NCI-H1694 (cell line): ENCODE measurements around the gene PTBP1.

Source experiments
- DNase-seq: peaks from one replicate; lab custom pipeline; 2025; lab: John Stamatoyannopoulos, UW

PTBP1 gene

DNA sequence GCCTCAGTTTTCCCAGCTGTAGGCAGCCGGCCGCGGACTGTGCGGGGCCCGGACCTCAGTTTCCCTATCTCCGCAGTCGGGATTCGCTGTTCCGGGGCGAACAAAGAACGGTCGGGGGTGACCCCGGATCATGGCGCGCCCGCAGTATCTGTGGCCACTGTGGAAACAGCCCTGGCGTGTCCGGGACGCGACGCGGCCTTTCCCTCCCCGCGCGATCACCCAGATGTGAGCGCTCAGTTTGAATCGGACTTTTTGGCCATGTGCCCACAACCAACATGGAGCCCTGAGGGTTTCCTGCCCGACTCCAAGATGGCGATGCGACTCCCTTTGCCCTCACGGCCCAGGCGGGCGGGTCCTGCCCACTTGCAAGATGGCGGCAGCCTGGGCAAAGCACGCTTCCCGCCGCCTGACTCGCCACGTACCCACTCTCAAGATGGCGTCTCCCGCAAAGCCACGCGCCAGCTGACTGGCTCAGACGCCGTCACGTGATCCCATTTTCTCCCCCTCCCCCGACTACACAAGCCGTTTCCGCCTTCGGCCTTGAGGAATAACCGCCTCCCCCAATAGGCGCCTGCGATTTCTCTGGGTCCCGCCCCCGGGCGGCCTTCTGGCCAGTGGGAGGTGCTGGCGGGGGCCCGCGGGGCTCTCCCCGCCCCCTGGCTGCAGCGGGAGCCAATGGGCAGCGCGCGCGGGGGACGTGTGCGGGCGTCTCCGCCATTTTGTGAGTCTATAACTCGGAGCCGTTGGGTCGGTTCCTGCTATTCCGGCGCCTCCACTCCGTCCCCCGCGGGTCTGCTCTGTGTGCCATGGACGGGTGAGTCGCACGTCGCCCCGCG, at the start of gene PTBP1:
TSS of gene PTBP1 (plus strand) at position 761 of the 836 bp plus-strand sequence. CDS start at position 807, 46 bp downstream.
- peak; percentile 97 for DNase-seq

DNA sequence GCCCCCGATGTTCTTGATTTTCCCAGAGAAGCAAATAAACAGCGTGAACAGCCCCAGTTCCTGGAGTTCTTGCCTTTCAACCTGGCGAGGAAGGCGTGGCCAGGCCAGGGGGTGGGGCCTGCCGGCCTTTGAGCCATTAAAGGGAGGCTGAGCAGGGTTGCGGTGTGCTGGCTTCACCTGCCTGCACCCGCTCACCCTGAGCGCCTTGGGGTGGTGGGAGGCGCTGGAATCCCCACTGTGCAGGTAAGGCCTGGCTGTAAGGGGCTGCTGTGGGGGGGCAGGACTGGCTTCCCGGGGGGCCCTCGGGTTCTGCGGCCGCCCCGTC, 49.0 kb upstream of the PTBP1 start:
- DNase-seq: no peak

DNA sequence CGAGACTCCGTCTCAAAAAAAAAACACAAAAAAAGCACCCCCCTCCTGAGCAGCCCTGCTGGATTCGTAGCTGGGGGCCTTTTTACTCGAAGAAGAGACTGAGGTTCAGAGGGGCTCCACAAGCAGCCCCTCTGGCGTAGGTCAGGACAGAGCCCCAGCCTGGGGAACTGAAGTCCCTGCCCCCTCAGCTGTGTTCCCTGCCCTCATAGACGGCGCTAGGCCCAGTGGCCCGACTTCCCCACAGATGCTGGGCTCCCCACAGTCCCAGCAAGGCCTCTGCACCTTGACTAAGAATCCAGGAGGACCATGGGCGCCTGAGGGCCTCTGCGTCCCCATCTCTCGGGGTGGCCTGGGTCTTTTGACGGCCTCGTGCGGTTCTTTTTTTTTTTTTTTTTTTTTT, 47.4 kb upstream of the PTBP1 start:
- DNase-seq: no peak

DNA sequence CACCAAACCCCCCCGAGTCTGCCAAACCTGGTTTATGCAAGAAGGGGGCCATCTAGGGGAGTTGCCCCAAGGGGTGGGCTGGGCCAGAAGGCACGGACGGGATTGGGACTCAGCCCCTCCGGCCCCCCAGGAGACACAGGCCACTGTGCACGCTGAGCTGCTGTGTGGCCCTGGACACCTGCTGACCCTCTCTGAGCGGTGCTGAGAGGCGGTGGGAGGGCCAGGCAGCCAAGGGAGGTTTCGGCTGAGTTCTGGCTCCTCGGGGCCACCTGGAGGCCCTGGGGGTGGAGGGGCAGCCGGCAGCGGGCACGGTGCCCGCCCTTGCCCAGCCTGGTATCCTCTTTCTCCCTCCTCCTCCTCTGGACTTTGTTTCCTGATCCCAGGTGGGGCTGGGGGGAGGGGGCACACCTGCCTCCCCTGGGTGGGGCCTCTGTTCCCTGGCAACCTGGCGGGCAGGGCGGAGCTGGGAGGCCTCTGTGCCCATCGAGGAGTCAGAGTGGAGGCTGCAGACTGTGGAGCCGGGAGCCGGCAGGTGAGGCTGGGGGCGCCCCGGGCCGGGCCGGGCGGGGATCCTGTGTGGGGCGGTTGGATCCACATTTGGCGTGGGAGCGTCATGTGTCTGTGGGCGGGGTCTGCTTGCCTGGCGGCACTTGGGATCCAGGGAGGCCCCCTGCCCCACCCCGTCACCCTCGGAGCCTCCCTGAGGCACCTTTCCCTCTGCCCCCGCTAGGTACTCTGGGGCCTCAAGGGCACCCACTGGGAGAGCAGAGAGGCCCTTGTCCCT, 46.4 kb upstream of the PTBP1 start, which contains the start of gene MISP:
TSS of gene MISP (plus strand) at position 473 of the 784 bp plus-strand sequence. CDS start 5,835 bp downstream, outside the sequence.
- DNase-seq: no peak

DNA sequence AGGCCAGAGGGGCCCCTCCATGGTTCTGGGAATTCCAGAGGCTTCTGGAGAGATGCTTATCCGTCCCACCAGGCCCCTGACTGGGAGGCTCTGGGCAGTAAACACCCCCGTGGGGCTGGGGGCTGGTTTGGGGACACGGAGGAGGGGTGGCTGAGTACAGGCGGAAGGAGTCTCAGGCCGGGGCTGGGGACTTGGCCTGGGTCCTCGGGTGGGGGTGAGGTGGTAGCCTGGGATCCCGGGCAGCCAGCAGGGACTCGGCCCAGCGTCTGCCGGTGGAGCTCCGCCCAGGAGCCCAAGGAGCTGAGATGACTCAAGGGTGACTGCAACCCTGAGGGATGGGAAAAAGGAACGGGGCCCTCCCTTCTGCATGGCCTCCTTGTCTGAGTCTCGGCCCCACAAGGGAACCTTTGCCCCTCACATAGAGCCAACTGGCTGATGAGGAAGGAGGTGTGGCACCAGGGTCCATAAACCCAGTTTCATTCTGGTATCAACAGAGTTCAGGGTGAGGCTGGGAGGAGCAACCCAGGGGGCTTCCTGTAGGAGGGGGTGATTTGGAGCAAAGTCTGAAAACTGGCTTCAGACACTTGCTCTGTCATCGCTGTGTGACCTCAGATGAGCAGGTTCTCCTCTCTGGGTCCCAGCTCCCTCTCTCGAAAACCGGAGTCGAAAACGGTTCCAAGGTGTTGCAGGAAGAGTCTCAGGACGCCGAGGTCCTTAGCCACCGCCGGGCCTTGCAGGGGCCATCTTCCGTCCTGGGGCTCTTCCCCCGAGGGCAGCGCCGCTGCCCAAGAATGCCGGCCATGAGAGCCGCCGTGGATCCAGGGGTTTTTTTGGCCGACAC, 45.5 kb upstream of the PTBP1 start:
- DNase-seq: no peak

DNA sequence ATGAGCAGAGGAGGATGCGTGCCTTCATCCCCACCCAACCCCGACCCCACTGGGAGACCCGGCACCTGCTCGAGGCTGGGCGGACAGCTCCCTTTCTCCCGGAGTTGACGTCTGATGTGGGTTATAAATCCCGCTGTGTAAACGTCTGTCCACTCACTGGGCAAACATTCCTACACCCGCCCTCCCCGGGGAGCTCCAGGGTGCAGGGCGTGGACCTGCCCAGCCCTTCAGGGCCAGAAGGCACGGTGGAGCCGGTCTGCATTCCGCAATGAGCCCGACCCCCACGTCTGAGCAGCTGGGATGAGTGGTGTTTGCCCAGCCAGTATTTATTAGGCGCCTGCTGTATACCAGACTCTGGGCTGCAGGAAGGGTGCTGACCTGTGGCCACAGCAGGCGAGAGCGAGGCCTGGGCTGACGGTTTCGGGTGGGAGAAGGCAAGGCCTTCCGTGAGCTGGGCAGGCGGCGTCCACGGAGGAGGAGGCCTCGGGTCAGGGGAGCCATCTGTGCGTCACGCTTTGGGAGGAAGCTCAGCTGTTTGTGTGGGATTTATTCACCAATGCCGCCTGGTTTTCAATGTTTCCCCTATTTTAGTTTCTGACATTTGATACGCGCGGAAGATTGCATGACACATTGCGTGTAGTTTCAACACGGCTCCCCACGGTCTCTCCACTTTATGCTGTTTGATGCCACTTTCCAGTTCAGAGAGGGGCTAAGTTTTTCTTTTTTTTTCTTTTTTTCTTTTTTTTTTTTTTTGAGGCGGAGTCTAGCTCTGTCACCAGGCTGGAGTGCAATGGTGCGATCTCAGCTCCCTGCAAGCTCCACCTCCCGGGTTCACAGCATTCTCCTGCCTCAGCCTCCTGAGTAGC, 44.4 kb upstream of the PTBP1 start:
- DNase-seq: no peak

DNA sequence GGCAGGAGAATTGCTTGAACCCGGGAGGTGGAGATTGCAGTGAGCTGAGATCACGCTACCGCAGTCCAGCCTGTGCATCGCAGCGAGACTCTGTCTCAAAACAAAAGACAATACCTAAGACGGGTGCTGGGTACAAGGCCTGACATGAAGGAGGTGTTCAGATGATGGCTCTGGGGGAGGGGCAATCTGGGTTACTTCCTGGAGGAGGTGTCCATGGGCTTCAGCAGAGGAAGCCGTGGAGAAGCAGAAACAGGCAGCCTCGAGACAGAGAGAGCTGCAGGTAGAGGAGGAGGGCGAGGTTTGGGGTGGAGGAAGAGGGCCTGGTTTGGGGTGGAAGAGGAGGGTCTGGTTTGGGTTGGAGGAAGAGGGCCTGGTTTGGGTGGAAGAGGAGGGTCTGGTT, 42.7 kb upstream of the PTBP1 start:
- DNase-seq: no peak

DNA sequence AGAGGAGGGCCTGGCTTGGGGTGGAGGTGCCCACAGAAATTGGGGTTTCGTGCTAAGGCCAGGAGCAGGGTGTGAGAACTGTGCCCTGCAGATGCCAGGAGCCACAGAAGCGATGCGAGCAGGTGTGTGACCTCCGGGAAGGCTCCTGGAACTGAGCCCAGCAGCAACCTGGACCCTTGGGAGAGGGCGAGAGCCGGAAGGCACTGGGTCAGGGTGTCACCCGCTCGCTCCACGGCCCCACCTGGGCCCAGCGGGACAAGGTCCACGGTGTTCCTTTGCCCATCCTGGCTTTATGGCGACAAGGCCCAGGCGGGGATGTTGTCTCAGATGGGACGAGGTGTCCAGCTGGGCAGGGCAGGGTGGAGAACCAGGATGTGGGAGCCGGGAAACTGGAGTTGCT, 42.2 kb upstream of the PTBP1 start:
- DNase-seq: no peak

DNA sequence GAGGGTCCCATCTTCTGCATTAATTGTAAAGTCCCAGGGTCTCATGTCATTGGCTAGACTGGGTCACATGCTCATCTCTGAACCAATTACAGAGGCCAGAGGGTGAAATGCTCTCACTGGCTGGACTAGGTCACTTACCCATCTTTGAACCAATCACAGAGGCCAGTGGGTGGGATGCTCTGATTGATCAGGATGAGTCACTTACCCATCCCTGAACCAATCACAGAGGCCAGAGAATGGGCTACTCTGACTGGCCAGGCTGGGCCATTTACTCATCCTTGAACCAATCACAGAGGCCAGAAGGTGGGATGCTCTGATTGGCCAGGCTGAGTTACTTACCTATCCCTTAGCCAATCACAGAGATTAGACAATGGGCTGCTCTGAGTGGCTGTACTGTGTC, 41.0 kb upstream of the PTBP1 start:
- DNase-seq: no peak

DNA sequence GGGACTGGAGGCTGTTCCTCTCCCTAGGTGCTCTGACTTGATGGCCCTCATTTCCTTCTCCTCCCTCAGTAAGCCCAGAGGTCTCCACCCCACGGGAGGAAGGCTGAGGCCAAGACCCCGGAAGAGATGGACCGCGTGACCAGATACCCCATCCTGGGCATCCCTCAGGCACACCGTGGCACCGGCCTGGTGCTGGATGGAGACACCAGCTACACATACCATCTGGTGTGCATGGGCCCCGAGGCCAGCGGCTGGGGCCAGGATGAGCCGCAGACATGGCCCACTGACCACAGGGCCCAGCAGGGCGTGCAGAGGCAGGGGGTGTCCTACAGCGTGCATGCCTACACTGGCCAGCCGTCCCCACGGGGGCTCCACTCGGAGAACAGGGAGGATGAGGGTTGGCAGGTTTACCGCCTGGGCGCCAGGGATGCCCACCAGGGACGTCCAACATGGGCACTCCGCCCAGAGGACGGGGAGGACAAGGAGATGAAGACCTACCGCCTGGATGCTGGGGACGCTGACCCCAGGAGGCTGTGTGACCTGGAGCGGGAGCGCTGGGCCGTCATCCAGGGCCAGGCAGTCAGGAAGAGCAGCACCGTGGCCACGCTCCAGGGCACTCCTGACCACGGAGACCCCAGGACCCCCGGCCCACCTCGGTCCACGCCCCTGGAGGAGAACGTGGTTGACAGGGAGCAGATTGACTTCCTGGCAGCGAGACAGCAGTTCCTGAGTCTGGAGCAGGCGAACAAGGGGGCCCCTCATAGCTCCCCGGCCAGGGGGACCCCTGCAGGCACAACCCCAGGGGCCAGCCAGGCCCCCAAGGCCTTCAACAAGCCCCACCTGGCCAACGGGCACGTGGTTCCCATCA, 40.2 kb upstream of the PTBP1 start:
- DNase-seq: no peak

DNA sequence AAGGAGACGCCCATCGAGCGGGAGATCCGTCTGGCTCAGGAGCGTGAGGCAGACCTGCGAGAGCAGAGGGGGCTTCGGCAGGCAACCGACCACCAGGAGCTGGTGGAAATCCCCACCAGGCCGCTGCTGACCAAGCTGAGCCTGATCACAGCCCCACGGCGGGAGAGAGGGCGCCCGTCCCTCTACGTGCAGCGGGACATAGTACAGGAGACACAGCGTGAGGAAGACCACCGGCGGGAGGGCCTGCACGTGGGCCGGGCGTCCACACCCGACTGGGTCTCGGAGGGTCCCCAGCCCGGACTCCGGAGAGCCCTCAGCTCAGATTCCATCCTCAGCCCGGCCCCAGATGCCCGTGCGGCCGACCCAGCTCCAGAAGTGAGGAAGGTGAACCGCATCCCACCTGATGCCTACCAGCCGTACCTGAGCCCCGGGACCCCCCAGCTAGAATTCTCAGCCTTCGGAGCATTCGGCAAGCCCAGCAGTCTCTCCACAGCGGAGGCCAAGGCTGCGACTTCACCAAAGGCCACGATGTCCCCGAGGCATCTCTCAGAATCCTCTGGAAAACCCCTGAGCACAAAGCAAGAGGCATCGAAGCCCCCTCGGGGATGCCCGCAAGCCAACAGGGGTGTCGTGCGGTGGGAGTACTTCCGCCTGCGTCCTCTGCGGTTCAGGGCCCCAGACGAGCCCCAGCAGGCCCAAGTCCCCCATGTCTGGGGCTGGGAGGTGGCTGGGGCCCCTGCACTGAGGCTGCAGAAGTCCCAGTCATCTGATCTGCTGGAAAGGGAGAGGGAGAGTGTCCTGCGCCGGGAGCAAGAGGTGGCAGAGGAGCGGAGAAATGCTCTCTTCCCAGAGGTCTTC, 39.2 kb upstream of the PTBP1 start:
- DNase-seq: no peak

DNA sequence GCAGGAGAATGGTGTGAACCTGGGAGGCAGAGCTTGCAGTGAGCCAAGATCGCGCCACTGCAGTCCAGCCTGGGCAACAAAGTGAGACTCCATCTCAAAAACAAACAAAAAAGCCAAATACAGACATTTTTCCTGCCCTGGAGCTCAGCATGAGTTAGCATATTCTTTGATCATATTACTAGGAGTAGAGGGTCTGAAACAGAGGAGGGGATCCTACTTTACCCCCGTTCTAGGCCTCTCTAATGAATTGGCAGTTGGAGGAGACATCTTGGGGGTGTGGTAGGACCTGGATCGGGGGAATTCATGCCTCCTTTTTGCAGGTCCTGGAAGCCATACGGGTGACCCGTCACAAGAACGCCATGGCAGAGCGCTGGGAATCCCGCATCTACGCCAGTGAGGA, 34.1 kb upstream of the PTBP1 start:
- DNase-seq: no peak

DNA sequence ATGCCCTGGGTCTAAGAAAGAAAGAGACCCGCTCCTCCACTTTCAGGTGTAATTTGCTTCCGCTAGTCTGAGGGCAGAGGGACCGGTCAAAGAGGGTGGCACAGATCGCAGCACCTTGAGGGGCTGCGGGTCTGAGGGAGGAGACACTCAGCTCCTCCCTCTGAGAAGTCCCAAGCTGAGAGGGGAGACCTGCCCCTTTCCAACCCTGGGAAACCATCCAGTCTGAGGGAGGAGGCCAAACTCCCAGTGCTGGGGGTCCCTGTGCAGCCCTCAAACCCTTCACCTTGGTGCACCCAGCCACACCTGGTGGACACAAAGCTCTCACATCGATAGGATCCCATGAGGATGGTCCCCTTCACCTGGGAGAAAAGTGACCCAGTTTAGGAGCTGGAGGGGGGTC, 33.4 kb upstream of the PTBP1 start:
- DNase-seq: no peak

DNA sequence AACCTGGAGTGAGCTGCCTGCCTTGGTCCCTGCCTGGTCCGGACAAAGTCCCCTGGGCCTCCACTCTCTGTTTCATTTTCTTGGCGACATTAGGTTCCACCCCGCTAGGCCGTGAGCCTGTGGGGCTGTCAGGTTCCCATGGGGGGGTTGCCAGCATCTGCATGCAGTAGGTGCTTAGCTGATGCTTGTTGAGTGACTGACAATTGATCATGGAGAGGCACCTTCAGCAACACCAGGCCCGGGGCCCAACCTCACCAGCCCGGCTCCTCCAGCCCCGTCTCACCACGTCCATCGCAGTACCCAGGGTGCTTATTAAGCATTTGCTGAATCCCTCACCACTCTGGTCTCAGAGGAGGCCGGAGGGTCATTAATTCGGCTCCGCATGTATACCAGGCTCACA, 33.0 kb upstream of the PTBP1 start:
- DNase-seq: no peak

DNA sequence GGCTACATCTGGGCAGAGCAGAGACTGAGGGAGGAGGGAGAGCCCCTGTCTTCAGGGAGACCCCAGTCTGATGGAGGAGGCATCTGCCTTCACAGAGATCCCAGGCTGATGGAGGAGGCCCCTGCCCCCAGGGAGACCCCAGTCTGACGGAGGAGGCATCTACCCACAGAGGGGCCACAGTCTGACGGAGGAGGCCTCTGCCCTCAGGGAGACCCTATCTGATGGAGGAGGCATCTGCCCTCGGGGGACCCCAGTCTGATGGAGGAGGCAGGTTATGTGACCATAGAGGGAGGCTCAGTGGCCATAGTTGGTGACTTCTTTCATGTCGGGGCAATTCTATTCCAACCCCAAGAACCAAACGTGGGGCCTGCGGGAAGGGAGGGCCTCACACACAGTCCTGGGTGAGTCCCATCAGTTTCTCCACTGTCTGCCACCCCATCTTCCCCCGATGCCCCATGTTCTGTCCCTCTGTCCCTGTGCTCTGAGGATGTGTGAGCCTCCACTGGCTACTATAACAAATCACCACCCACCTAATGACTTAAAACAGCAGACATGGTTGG, 32.0 kb upstream of the PTBP1 start:
- DNase-seq: no peak

DNA sequence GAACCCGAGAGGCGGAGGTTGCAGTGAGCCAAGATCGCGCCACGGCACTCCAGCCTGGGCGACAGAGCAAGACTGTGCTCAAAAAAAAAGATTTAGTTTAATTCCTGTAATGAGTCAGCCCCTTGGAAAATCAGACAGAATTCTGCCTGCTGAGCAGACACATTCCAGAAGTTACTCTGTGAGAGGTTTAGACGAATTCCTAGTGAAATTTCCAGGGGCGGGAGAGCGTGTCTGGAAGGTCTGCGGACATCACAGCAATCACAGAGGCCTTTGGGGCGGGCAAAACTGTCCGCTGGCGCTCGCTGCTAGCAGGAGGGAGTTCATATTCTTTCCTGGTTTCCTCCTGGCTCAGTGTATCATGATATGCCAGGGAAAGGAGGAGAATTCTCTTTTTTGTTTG, 28.8 kb upstream of the PTBP1 start:
- DNase-seq: no peak

DNA sequence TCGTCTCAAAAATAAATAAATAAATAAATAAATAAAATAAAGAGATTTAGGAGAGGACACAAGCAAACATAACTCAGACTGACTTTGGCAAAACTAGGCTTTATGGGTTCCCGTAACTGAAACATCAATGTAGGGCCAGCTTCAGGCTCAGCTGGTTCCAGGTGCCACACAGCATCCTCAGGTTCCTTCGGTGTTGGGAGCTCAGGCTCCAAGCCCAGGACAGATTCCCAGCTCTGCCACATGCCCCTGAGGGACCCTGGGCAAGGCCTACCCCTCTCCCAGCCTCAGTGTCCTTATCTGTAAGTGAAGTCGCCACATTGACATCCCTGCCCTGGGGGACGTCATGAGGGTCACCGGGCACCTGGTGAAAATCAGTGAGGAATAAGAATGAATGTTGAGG, 27.6 kb upstream of the PTBP1 start:
- DNase-seq: no peak

DNA sequence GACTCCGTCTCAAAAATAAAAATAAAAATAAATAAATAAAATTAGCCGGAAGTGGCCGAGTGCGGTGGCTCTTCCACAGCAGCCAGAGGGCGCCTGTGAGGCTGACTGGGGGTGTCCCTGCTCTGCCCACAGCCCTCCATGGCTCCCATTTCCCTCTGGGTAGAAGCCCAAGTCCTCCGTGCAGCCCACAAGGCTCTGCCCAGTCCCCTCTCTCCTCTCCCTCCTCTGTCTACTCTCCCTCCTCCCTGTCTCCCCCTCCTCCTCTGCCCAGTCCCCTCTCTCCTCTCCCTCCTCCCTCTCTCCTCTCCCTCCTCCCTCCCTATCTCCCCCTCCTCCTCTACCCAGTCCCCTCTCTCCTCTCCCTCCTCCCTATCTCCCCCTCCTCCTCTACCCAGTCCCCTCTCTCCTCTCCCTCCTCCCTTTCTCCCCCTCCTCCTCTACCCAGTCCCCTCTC, 25.9 kb upstream of the PTBP1 start:
- no peak for DNase-seq

DNA sequence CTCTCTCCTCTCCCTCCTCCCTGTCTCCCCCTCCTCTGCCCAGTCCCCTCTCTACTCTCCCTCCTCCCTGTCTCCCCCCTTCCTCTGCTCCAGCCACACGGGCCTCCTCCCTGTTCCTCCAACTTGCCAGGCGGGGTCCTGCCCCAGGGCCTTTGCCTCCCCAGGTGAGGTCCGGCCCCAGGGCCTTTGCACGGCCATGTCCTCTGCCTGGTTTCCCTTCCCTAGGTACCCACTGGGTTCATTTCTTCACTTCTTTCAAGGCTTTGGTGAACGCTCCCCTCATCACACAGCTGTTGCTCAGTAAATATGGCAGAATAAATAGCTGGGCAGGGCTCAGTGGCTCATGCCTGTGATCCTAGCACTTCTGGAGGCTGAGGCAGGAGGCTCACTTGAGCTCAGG, 25.2 kb upstream of the PTBP1 start:
- DNase-seq: no peak
